Breast epithelium (tissue), 4 donors: ENCODE data around the gene ART4. TPM values are rescaled to one million over a fixed set of nuclear protein-coding genes. Genes with fewer than 3 reads are reported as not detected.

ENCODE experiments used
- DNase-seq, 2 donors: peaks; one replicate each; pipeline ENCODE4 v3.0.0-alpha.2; 2019; ENCODE audit warnings: low spot score in 2 of 2
- H3K27ac ChIP-seq, 2 donors: fragments of 200-600 bp; sonication (generic) in 1 of 2; one replicate each; pipeline ENCODE4 v1.5.1; 2016 to 2019; ENCODE audit warnings: mild to moderate bottlenecking in 1 of 2
- H3K27me3 ChIP-seq, 2 donors: fragments of 200-600 bp; sonication (generic) in 1 of 2; one replicate each; pipeline versions ENCODE4 v1.5.1 to v1.6.0; 2017 to 2019; ENCODE audit warnings: control low read depth in 1 of 2, mild to moderate bottlenecking in 1 of 2
- H3K36me3 ChIP-seq: fragments of 200-600 bp; one replicate; pipeline ENCODE4 v1.5.1; 2019
- H3K4me1 ChIP-seq, 2 donors: fragments of 200-600 bp; sonication (generic); one replicate each; pipeline ENCODE4 v1.5.1; 2016 to 2019; ENCODE audit warnings: control low read depth in 1 of 2
- H3K4me3 ChIP-seq, 3 donors: fragments of 200-600 bp; sonication (generic); 1 replicate in 2 of 3; 2 replicates in 1 of 3; pipeline ENCODE4 v1.5.1; 2016 to 2019; ENCODE audit warnings: mild to moderate bottlenecking in 3 of 3, moderate library complexity in 2 of 3
- H3K9me3 ChIP-seq, 2 donors: fragments of 200-600 bp; sonication (generic) in 1 of 2; one replicate each; pipeline ENCODE4 v1.5.1; 2016 to 2019; ENCODE audit warnings: control low read depth in 1 of 2
- CTCF ChIP-seq, 3 donors: fragments of 450-650 bp; IDR thresholded peaks; one replicate each; pipeline ENCODE4 v1.5.1; 2016 to 2017; ENCODE audit warnings: antibody characterized with exemption in 3 of 3, mild to moderate bottlenecking in 3 of 3, moderate library complexity in 3 of 3
- POLR2A ChIP-seq: fragments of 450-650 bp; IDR thresholded peaks from one replicate; pipeline ENCODE4 v1.6.1; 2016; ENCODE audit warnings: antibody characterized with exemption, mild to moderate bottlenecking, moderate library complexity
- POLR2AphosphoS5 ChIP-seq, 3 donors: sonication (generic); formaldehyde crosslinking; IDR thresholded peaks; one replicate each; pipeline ENCODE4 v1.6.1; 2017; ENCODE audit warnings: antibody characterized with exemption in 3 of 3
- intact Hi-C: fragments of 100-400 bp; cut with DNase I; formaldehyde crosslinking; loops from one replicate; pipeline ENCODE4 v1.15.1; 2023; ENCODE audit warnings: low total_unique reads
- total RNA-seq, 3 donors: library from RNA; depleted of rRNA; stranded (reverse); fragments of >200 nt; gene quantifications; one replicate each; pipeline ENCODE4 v1.1.0, GENCODE V29; 2016

The ART4 gene
- total RNA-seq, 3 donors from 2014 or later: 0.48 to 1.6 (median 1.0) TPM

- Histone ChIP-seq H3K4me1 (peaks cover 0 to 7% of the 10 kb centered on the region in 2 donors), H3K36me3 (no peaks in the 10 kb centered on the region), H3K4me3 (peak within 1 kb of the TSS; percentile 50 to 59 (median 55)), H3K27ac (peak within 1 kb of the TSS; percentile 88 to 93), H3K27me3 (no peaks in the 10 kb centered on the region), H3K9me3 (no peaks in the 10 kb centered on the region)
- peak; percentile 61 to 72 for DNase-seq
- intact Hi-C loops: no loop called here
- peak; percentile 67 to 100 (median 89) for TF ChIP-seq POLR2AphosphoS5 (IDR thresholded peaks at IDR 0.05)
- TF ChIP-seq CTCF (IDR thresholded peaks at IDR 0.05): no peak
- TF ChIP-seq POLR2A: peak; percentile 76
Observed at GRCh38 chr12:14885718-14886221, 42.4 kb upstream of the ART4 start, which contains the start of gene MGP. Gene MGP (minus strand): TSS chr12:14885854. CDS start chr12:14885791, 63 bp downstream.

GRCh38 chr12:14884458-14884878 lies 41.1 kb upstream of the ART4 start:
- Histone ChIP-seq H3K4me1 (peaks cover 0 to 7% of the 10 kb centered on the region in 2 donors), H3K4me3 (peak overlapping the region; percentile 50 to 59 (median 55)), H3K27ac (peak overlapping the region; percentile 88 to 93), H3K27me3 (no peaks in the 10 kb centered on the region), H3K36me3 (no peaks in the 10 kb centered on the region), H3K9me3 (no peaks in the 10 kb centered on the region)
- DNase-seq: peak; percentile 76 to 77
- TF ChIP-seq POLR2AphosphoS5 (IDR thresholded peaks at IDR 0.05) (peak; percentile 49 to 79 (median 56)), POLR2A (no peak)
- intact Hi-C loops: no loop called here

GRCh38 chr12:14883686-14884085 lies 40.4 kb upstream of the ART4 start:
- Histone ChIP-seq H3K36me3 (no peaks in the 10 kb centered on the region), H3K9me3 (no peaks in the 10 kb centered on the region), H3K4me3 (peak overlapping the region; percentile 50 to 59 (median 55)), H3K27ac (peak overlapping the region; percentile 88 to 93), H3K4me1 (peaks cover 0 to 7% of the 10 kb centered on the region in 2 donors), H3K27me3 (no peaks in the 10 kb centered on the region)
- intact Hi-C loops: no loop called here
- no peak for DNase-seq
- no peak for TF ChIP-seq CTCF (IDR thresholded peaks at IDR 0.05)
- peak in 1 of 3 donors; percentile 30 for TF ChIP-seq POLR2AphosphoS5 (IDR thresholded peaks at IDR 0.05)
- no peak for TF ChIP-seq POLR2A

- Histone ChIP-seq H3K27ac (no peak overlapping the region), H3K4me1 (peaks cover 0 to 3% of the 10 kb centered on the region in 2 donors), H3K9me3 (no peaks in the 10 kb centered on the region), H3K4me3 (peak overlapping the region in 1 of 3 donors; percentile 59), H3K36me3 (no peaks in the 10 kb centered on the region), H3K27me3 (no peaks in the 10 kb centered on the region)
- intact Hi-C loops: no loop called here
- DNase-seq: no peak
- TF ChIP-seq POLR2AphosphoS5 (IDR thresholded peaks at IDR 0.05) (no peak), CTCF (IDR thresholded peaks at IDR 0.05) (no peak), POLR2A (no peak)
Observed at GRCh38 chr12:14880890-14881453, 37.6 kb upstream of the ART4 start.

GRCh38 chr12:14879222-14879933 lies 36.1 kb upstream of the ART4 start:
- peaks cover 0 to 3% of the 10 kb centered on the region in 2 donors for H3K4me1 ChIP-seq

More at GRCh38 chr12:14879222-14879933, 36.1 kb upstream of the ART4 start:
- intact Hi-C loops: no loop called here
- no peaks in the 10 kb centered on the region for H3K27me3 ChIP-seq
- no peaks in the 10 kb centered on the region for H3K9me3 ChIP-seq
- TF ChIP-seq CTCF (IDR thresholded peaks at IDR 0.05) (no peak), POLR2A (no peak), POLR2AphosphoS5 (IDR thresholded peaks at IDR 0.05) (no peak)
- peak overlapping the region; percentile 36 to 60 for H3K27ac ChIP-seq
- no peaks in the 10 kb centered on the region for H3K36me3 ChIP-seq
- no peak overlapping the region for H3K4me3 ChIP-seq
- DNase-seq: no peak
